MG63 (cell line): Measurements from ENCODE around the gene TMIGD1. TPM values are rescaled to one million over a fixed set of nuclear protein-coding genes. Genes with fewer than 3 reads are reported as not detected.

ENCODE experiments used
- DNase-seq: peaks from one replicate; pipeline ENCODE4 v3.0.0-alpha.2; 2020
- H3K27me3 ChIP-seq: fragments of 250-450 bp; sonication (Bioruptor Pico); 2 replicates; pipeline ENCODE4 v1.5.1; 2020; ENCODE audit warnings: mild to moderate bottlenecking, moderate library complexity
- H3K36me3 ChIP-seq: fragments of 250-450 bp; sonication (Bioruptor Pico); 2 replicates; pipeline ENCODE4 v1.5.1; 2020; ENCODE audit warnings: mild to moderate bottlenecking, moderate library complexity
- H3K4me3 ChIP-seq: fragments of 250-450 bp; sonication (Bioruptor Pico); 2 replicates; pipeline ENCODE4 v1.5.1; 2020; ENCODE audit warnings: mild to moderate bottlenecking, moderate library complexity
- H3K9me3 ChIP-seq: fragments of 250-450 bp; sonication (Bioruptor Pico); 2 replicates; pipeline ENCODE4 v1.5.1; 2020; ENCODE audit warnings: mild to moderate bottlenecking, moderate library complexity
- total RNA-seq: library from RNA; depleted of rRNA; stranded (reverse); fragments of >200 nt; shearing (Covaris generic); gene quantifications from 2 replicates; pipeline ENCODE4 v1.2.3, GENCODE V29; 2014; ENCODE audit warnings: low replicate concordance; rRNA removed

Gene TMIGD1
- total RNA-seq, 1 experiment from 2014 or later: not detected

GRCh38 chr17:30275911-30276310 is 57.9 kb downstream of the TMIGD1 start:
- Histone ChIP-seq H3K27me3 (no peaks in the 10 kb centered on the region), H3K9me3 (no peaks in the 10 kb centered on the region), H3K36me3 (peaks cover 82% of the 10 kb centered on the region), H3K4me3 (no peak overlapping the region)
- no peak for DNase-seq

GRCh38 chr17:30274887-30275286 is 59.0 kb downstream of the TMIGD1 start:
- peaks cover 85% of the 10 kb centered on the region for H3K36me3 ChIP-seq
- no peak for DNase-seq
- H3K27me3 ChIP-seq: no peaks in the 10 kb centered on the region
- no peak overlapping the region for H3K4me3 ChIP-seq
- no peaks in the 10 kb centered on the region for H3K9me3 ChIP-seq

- no peak for DNase-seq
- Histone ChIP-seq H3K36me3 (peaks cover 80% of the 10 kb centered on the region), H3K27me3 (no peaks in the 10 kb centered on the region), H3K9me3 (no peaks in the 10 kb centered on the region), H3K4me3 (no peak overlapping the region)
These were observed 60.5 kb downstream of the TMIGD1 start for GRCh38 chr17:30273373-30273772.

- no peak overlapping the region for H3K4me3 ChIP-seq
- DNase-seq: no peak
- peaks cover 72% of the 10 kb centered on the region for H3K36me3 ChIP-seq
- no peaks in the 10 kb centered on the region for H3K27me3 ChIP-seq
- H3K9me3 ChIP-seq: no peaks in the 10 kb centered on the region
These were observed 62.8 kb downstream of the TMIGD1 start for GRCh38 chr17:30271102-30271501.

- DNase-seq: no peak
- Histone ChIP-seq H3K9me3 (no peaks in the 10 kb centered on the region), H3K27me3 (no peaks in the 10 kb centered on the region), H3K36me3 (peaks cover 68% of the 10 kb centered on the region), H3K4me3 (no peak overlapping the region)
These were observed 66.2 kb downstream of the TMIGD1 start for GRCh38 chr17:30267625-30268024.

Other genes with a start within 250 kb of the TMIGD1 start
- 0.76 and 4.7 TPM in 2 replicates for gene NSRP1, start 217.2 kb downstream of the TMIGD1 start, total RNA-seq
- gene SLC6A4, start 98.4 kb downstream of the TMIGD1 start, total RNA-seq: not detected in 2 replicates
- 44.7 and 45.0 TPM in 2 replicates for gene BLMH, start 42.1 kb downstream of the TMIGD1 start, total RNA-seq
- gene CPD, start 44.9 kb upstream of the TMIGD1 start, total RNA-seq: 38.8 and 46.3 TPM in 2 replicates
- gene GOSR1, start 143.4 kb upstream of the TMIGD1 start, total RNA-seq: 33.5 and 61.0 TPM in 2 replicates